Fibroblast of peridontal ligament (primary cell): ENCODE measurements around the gene PCDHGA9.
"Not testable (repeated sequence)": the region's sequence is repeated elsewhere in the genome, so short reads cannot be mapped to it uniquely, and the experiment has no call there.

Experiments used
- DNase-seq: peaks from one replicate; pipeline ENCODE4 v3.0.0-alpha.2; 2010; ENCODE audit errors: extremely low read depth

PCDHGA9 gene

DNA sequence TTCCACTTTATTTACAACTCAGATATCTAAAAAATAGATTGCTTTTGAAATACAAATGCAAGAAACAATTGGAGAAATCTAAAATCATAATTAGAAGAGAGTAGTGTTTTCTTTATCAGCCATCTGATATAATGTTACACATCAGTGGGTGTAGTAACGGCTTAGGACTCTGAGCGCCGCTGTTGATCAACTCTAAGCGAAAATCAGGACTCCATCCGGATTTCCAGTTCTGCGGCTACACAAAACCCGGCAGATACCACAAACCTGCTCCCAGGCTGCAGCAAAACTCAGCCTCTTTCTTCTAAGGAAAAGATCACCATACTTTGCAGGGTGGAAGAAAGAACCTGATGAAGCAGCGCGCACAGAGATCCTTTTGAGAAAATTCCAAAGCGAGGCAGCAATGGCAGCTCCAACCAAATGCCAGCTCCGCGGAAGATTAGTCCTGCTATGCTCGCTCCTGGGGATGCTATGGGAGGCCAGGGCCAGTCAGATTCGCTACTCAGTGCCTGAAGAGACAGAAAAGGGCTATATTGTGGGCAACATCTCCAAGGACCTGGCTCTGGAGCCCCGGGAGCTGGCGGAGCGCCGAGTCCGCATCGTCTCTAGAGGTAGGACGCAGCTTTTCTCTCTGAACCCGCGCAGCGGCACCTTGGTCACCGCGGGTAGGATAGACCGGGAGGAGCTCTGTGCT is at the start of gene PCDHGA9:
Gene PCDHGA9, plus strand, starts transcription at position 226 of the 691 bp plus-strand sequence. Its CDS starts 175 bp downstream, at position 401.
- DNase-seq: peak; percentile 41

GRCh38 chr5:141354900-141355469 is 47.6 kb upstream of the PCDHGA9 start, which contains the start of gene PCDHGA4:
Gene PCDHGA4 (plus strand): TSS chr5:141355021. CDS start chr5:141355108, 87 bp downstream.
- DNase-seq: peak; percentile 60

GRCh38 chr5:141355641-141356040 is 46.9 kb upstream of the PCDHGA9 start:
- no peak for DNase-seq

GRCh38 chr5:141356133-141356532 is 46.4 kb upstream of the PCDHGA9 start:
- no peak for DNase-seq

- no peak for DNase-seq
These were observed 45.6 kb upstream of the PCDHGA9 start for GRCh38 chr5:141356950-141357349.

DNA sequence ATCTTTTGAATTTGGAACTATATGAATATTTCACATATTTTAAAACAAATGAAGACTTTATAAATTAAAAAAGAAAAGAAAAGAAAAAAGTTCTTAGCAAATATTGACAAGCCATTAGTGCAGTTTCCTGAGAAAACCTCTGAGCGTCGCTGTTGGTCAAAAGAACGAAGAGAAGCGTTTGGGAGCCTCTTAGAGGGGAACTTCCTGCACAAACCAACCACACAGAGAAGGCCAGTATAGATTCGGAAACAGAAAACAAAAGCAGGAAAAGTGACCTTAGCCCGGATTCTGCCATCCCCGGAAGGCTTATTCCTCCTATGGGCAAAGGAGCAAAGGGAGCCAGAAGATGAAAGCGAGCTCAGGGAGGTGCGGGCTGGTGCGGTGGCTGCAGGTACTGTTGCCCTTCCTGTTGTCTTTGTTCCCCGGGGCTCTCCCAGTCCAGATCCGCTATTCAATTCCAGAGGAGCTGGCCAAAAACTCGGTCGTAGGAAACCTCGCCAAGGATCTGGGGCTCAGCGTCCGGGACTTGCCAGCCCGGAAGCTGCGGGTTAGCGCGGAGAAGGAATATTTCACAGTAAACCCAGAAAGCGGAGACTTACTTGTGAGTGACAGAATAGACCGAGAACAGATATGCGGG is 42.7 kb upstream of the PCDHGA9 start, which contains the start of gene PCDHGB2:
Gene PCDHGB2, plus strand, starts transcription at position 205 of the 637 bp plus-strand sequence. Its CDS starts 142 bp downstream, at position 347.
- peak; percentile 57 for DNase-seq

GRCh38 chr5:141360685-141361084 is 41.9 kb upstream of the PCDHGA9 start:
- no peak for DNase-seq

- DNase-seq: no peak
These were observed 39.9 kb upstream of the PCDHGA9 start for GRCh38 chr5:141362719-141363118.

- DNase-seq: no peak
These were observed 38.5 kb upstream of the PCDHGA9 start, which contains the start of gene PCDHGA5 for GRCh38 chr5:141363952-141364660. Gene PCDHGA5 (plus strand): TSS chr5:141364162. CDS start chr5:141364331, 169 bp downstream.

- DNase-seq: no peak
These were observed 36.3 kb upstream of the PCDHGA9 start for GRCh38 chr5:141366016-141366896.

DNA sequence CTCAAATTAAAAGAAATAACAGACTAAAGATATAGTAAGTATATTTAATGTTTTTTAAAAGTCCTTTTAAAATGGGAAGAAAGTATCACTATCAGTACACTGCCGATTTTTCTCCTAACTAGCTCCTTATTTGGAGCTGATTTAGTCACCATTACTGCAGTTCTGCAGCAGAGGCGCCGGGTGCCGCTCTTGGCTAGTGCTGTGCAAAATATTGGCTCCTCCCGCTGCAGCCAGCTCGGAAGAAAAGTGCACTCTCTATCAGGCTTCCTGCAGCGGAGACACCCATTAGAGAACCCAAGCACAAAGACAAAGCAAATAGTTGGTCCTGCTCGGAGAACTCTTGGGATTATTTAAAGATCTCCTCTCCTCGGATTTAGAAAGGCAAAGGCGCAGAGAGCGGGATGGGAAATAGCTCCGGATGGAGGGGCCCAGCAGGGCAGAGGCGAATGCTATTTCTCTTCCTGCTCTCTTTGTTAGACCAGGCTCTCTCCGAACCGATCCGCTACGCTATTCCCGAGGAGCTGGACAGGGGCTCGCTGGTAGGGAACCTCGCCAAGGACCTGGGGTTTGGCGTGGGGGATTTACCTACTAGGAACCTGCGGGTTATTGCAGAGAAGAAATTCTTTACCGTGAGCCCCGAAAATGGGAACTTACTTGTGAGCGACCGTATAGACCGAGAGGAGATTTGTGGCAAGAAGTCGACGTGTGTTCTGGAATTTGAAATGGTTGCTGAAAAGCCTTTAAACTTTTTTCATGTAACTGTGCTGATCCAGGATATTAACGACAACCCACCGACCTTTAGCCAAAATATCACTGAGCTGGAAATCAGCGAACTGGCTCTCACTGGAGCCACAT is 32.4 kb upstream of the PCDHGA9 start, which contains the start of gene PCDHGB3:
Gene PCDHGB3, plus strand, starts transcription at position 249 of the 855 bp plus-strand sequence. Its CDS starts 153 bp downstream, at position 402.
- DNase-seq: peak; percentile 38

- DNase-seq: no peak
These were observed 30.8 kb upstream of the PCDHGA9 start for GRCh38 chr5:141371572-141372475.

GRCh38 chr5:141373673-141374317 is 28.8 kb upstream of the PCDHGA9 start, which contains the start of gene PCDHGA6:
Gene PCDHGA6 (plus strand): TSS chr5:141373891. CDS start chr5:141374084, 193 bp downstream.
- DNase-seq: peak; percentile 49

- no peak for DNase-seq
These were observed 28.0 kb upstream of the PCDHGA9 start for GRCh38 chr5:141374627-141375026.

DNA sequence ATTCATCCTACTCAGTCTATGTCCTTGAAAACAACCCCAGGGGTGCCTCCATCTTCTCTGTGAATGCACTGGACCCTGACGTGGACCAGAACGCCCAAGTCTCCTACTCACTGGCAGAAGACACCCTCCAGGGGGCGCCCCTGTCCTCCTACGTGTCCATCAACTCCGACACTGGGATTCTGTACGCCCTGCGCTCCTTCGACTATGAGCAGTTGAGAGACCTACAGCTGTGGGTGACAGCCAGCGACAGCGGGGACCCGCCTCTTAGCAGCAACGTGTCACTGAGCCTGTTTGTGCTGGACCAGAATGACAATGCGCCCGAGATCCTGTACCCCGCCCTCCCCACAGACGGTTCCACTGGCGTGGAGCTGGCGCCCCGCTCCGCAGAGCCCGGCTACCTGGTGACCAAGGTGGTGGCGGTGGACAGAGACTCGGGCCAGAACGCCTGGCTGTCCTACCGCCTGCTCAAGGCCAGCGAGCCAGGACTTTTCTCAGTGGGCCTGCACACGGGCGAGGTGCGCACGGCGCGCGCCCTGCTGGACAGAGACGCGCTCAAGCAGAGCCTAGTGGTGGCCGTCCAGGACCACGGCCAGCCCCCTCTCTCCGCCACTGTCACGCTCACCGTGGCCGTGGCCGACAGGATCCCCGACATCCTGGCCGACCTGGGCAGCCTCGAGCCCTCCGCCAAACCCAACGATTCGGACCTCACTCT is 27.0 kb upstream of the PCDHGA9 start:
- not testable (repeated sequence) for DNase-seq

DNA sequence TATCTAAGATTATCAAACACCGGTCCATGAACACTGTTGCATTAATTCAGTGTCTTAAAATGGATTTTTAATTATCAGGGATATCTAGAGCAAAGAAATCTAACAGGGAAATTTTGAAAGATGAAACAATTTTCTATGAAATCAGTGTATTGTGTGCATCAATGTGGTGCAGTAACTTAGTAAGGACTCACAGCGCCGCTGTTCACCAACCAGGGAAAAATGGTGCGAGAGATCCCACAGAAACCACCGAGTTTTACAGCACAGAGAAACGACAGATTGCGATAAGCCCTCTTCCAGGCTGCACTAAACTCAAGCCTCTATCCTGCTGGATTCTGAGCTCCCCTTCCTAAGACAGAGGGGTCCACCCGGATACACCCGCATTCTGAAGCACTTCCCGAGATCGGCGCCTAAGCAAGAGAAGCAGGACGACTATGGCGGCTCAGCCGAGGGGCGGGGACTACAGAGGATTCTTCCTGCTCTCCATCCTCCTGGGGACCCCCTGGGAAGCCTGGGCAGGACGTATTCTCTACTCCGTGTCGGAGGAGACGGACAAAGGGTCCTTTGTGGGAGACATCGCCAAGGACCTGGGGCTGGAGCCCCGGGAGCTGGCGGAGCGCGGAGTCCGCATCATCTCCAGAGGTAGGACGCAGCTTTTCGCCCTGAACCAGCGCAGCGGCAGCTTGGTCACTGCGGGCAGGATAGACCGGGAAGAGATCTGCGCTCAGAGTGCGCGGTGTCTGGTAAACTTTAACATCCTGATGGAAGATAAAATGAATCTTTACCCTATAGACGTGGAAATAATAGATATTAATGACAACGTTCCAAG is 19.9 kb upstream of the PCDHGA9 start, which contains the start of gene PCDHGA7:
Gene PCDHGA7, plus strand, starts transcription at position 274 of the 826 bp plus-strand sequence. Its CDS starts 158 bp downstream, at position 432.
- peak; percentile 52 for DNase-seq
